T-helper 17 cell (primary cell): ENCODE results near the gene ABCC3. TPM values are rescaled to one million over a fixed set of nuclear protein-coding genes. Genes with fewer than 3 reads are reported as not detected.
"Not testable (repeated sequence)": the region's sequence is repeated elsewhere in the genome, so short reads cannot be mapped to it uniquely, and the experiment has no call there.

ENCODE experiments used
- ATAC-seq: fragments of 150-1000 bp; cut with Tn5 transposase; 2 replicates; pipeline ENCODE4 v1.10.0; 2021; ENCODE audit warnings: mild to moderate bottlenecking, moderate library complexity
- DNase-seq, 3 donors: peaks; one replicate each; pipeline versions ENCODE4 v3.0.0 to v3.0.0-alpha.2; 2020 to 2021
- H3K9me3 ChIP-seq: one replicate; pipeline ENCODE4 v1.7.0; 2013; ENCODE audit warnings: low read length, mild to moderate bottlenecking; ENCODE audit not compliant: control insufficient read depth, poor library complexity, severe bottlenecking
- H3K27ac Mint-ChIP-seq: one replicate; pipeline ENCODE4 v1.8.0; 2022; ENCODE audit warnings: mild to moderate bottlenecking, moderate library complexity, mixed read lengths
- H3K27me3 Mint-ChIP-seq: one replicate; pipeline ENCODE4 v1.8.0; 2022; ENCODE audit warnings: mixed read lengths
- H3K36me3 Mint-ChIP-seq: one replicate; pipeline ENCODE4 v1.8.0; 2022; ENCODE audit warnings: low read depth, mixed read lengths
- H3K4me1 Mint-ChIP-seq: one replicate; pipeline ENCODE4 v1.8.0; 2022; ENCODE audit warnings: mild to moderate bottlenecking, mixed read lengths
- H3K4me3 Mint-ChIP-seq: one replicate; pipeline ENCODE4 v1.8.0; 2022; ENCODE audit warnings: mild to moderate bottlenecking, moderate library complexity, mixed read lengths
- total RNA-seq, 4 donors: library from RNA in 2 of 4; stranded (reverse) in 2 of 4; gene quantifications; one replicate each; pipeline ENCODE4 v1.2.3 and lab custom pipeline; 2022 to 2026

Gene ABCC3
- total RNA-seq, 2 donors from 2014 or later: 3.3 to 58.0 TPM

GRCh38 chr17:50677851-50678375 lies 43.2 kb downstream of the ABCC3 start:
- H3K4me1 Mint-ChIP-seq: peaks cover 14% of the 10 kb centered on the region
- H3K9me3 ChIP-seq: no peaks in the 10 kb centered on the region
- peaks cover 54% of the 10 kb centered on the region for H3K27me3 Mint-ChIP-seq
- peaks cover 10% of the 10 kb centered on the region for H3K36me3 Mint-ChIP-seq
- ATAC-seq: no peak
- no peak overlapping the region for H3K4me3 Mint-ChIP-seq
- no peak for DNase-seq
- H3K27ac Mint-ChIP-seq: no peak overlapping the region

- ATAC-seq: no peak
- no peak for DNase-seq
- Mint-ChIP-seq H3K27me3 (peaks cover 54% of the 10 kb centered on the region), H3K4me3 (no peak overlapping the region), H3K27ac (no peak overlapping the region), H3K36me3 (peaks cover 10% of the 10 kb centered on the region), H3K4me1 (peaks cover 14% of the 10 kb centered on the region)
- H3K9me3 ChIP-seq: no peaks in the 10 kb centered on the region
These were observed 44.4 kb downstream of the ABCC3 start for GRCh38 chr17:50679008-50679544.

GRCh38 chr17:50680126-50680525 lies 45.4 kb downstream of the ABCC3 start:
- DNase-seq: no peak
- no peak overlapping the region for H3K4me3 Mint-ChIP-seq
- no peak overlapping the region for H3K27ac Mint-ChIP-seq
- H3K4me1 Mint-ChIP-seq: peaks cover 14% of the 10 kb centered on the region
- peaks cover 10% of the 10 kb centered on the region for H3K36me3 Mint-ChIP-seq
- peaks cover 54% of the 10 kb centered on the region for H3K27me3 Mint-ChIP-seq
- ATAC-seq: no peak
- H3K9me3 ChIP-seq: no peaks in the 10 kb centered on the region

- H3K27ac Mint-ChIP-seq, ATAC-seq, H3K9me3 ChIP-seq, H3K4me3 Mint-ChIP-seq, DNase-seq: not testable (repeated sequence)
- Mint-ChIP-seq H3K27me3 (peaks cover 54% of the 10 kb centered on the region), H3K36me3 (peaks cover 10% of the 10 kb centered on the region), H3K4me1 (peaks cover 14% of the 10 kb centered on the region)
These were observed 46.0 kb downstream of the ABCC3 start for GRCh38 chr17:50680543-50681262.

GRCh38 chr17:50681263-50682200 lies 46.9 kb downstream of the ABCC3 start:
- DNase-seq (no peak), ATAC-seq (no peak)
- peaks cover 10% of the 10 kb centered on the region for H3K36me3 Mint-ChIP-seq
- peaks cover 14% of the 10 kb centered on the region for H3K4me1 Mint-ChIP-seq
- H3K4me3 Mint-ChIP-seq: peak overlapping the region; percentile 28
- peaks cover 54% of the 10 kb centered on the region for H3K27me3 Mint-ChIP-seq
- H3K9me3 ChIP-seq: no peaks in the 10 kb centered on the region
- no peak overlapping the region for H3K27ac Mint-ChIP-seq

- no peak overlapping the region for H3K27ac Mint-ChIP-seq
- H3K4me1 Mint-ChIP-seq: peaks cover 14% of the 10 kb centered on the region
- no peak for DNase-seq
- peaks cover 48% of the 10 kb centered on the region for H3K27me3 Mint-ChIP-seq
- ATAC-seq: no peak
- no peaks in the 10 kb centered on the region for H3K9me3 ChIP-seq
- H3K4me3 Mint-ChIP-seq: no peak overlapping the region
- H3K36me3 Mint-ChIP-seq: peaks cover 10% of the 10 kb centered on the region
These were observed 47.8 kb downstream of the ABCC3 start for GRCh38 chr17:50682441-50682840.

GRCh38 chr17:50682938-50683337 lies 48.3 kb downstream of the ABCC3 start:
- DNase-seq (no peak), ATAC-seq (no peak)
- peaks cover 45% of the 10 kb centered on the region for H3K27me3 Mint-ChIP-seq
- H3K9me3 ChIP-seq: no peaks in the 10 kb centered on the region
- no peak overlapping the region for H3K27ac Mint-ChIP-seq
- H3K4me1 Mint-ChIP-seq: peaks cover 14% of the 10 kb centered on the region
- no peak overlapping the region for H3K4me3 Mint-ChIP-seq
- peaks cover 10% of the 10 kb centered on the region for H3K36me3 Mint-ChIP-seq

- H3K4me1 Mint-ChIP-seq: peaks cover 14% of the 10 kb centered on the region
- peaks cover 39% of the 10 kb centered on the region for H3K27me3 Mint-ChIP-seq
- DNase-seq: no peak
- no peak overlapping the region for H3K27ac Mint-ChIP-seq
- H3K9me3 ChIP-seq: no peaks in the 10 kb centered on the region
- H3K4me3 Mint-ChIP-seq: no peak overlapping the region
- no peak for ATAC-seq
- peaks cover 10% of the 10 kb centered on the region for H3K36me3 Mint-ChIP-seq
These were observed 49.0 kb downstream of the ABCC3 start for GRCh38 chr17:50683434-50684287.

GRCh38 chr17:50684288-50684611 lies 49.6 kb downstream of the ABCC3 start:
- ATAC-seq: no peak
- H3K27ac Mint-ChIP-seq: no peak overlapping the region
- no peaks in the 10 kb centered on the region for H3K9me3 ChIP-seq
- H3K4me1 Mint-ChIP-seq: peaks cover 14% of the 10 kb centered on the region
- peaks cover 10% of the 10 kb centered on the region for H3K36me3 Mint-ChIP-seq
- H3K4me3 Mint-ChIP-seq: no peak overlapping the region
- no peak for DNase-seq
- peaks cover 35% of the 10 kb centered on the region for H3K27me3 Mint-ChIP-seq

GRCh38 chr17:50684612-50685333 lies 50.1 kb downstream of the ABCC3 start:
- no peak overlapping the region for H3K4me3 Mint-ChIP-seq
- ATAC-seq (no peak), DNase-seq (no peak)
- no peak overlapping the region for H3K27ac Mint-ChIP-seq
- H3K4me1 Mint-ChIP-seq: peaks cover 16% of the 10 kb centered on the region
- H3K27me3 Mint-ChIP-seq: peaks cover 29% of the 10 kb centered on the region
- no peaks in the 10 kb centered on the region for H3K9me3 ChIP-seq
- peaks cover 10% of the 10 kb centered on the region for H3K36me3 Mint-ChIP-seq

- H3K27ac Mint-ChIP-seq: no peak overlapping the region
- H3K9me3 ChIP-seq: no peaks in the 10 kb centered on the region
- peaks cover 18% of the 10 kb centered on the region for H3K4me1 Mint-ChIP-seq
- H3K36me3 Mint-ChIP-seq: peaks cover 10% of the 10 kb centered on the region
- ATAC-seq: no peak
- no peak overlapping the region for H3K4me3 Mint-ChIP-seq
- H3K27me3 Mint-ChIP-seq: peaks cover 24% of the 10 kb centered on the region
- DNase-seq: no peak
These were observed 50.6 kb downstream of the ABCC3 start for GRCh38 chr17:50685334-50685665.
